ENCODE data around the gene MAL. TPM values are rescaled to one million over a fixed set of nuclear protein-coding genes. Genes with fewer than 3 reads are reported as not detected.

Gene MAL
- 0.98 and 52.2 TPM in 2 replicates for total RNA-seq

GRCh38 chr2:95025406-95026319 lies at the start of gene MAL:
MAL (plus strand) TSS chr2:95025708; CDS start chr2:95025793, 85 bp downstream.

Other genes starting within 250 kb of the MAL start
- not detected in 2 replicates for gene TEKT4, start 154.3 kb upstream of the MAL start, total RNA-seq
- gene MRPS5, start 96.1 kb downstream of the MAL start, total RNA-seq: 28.5 and 35.5 TPM in 2 replicates
- 2.4 and 4.4 TPM in 2 replicates for gene ZNF514, start 134.1 kb downstream of the MAL start, total RNA-seq
- 1.3 and 4.6 TPM in 2 replicates for gene ZNF2, start 140.1 kb downstream of the MAL start, total RNA-seq
- gene ZNF892, start 181.8 kb downstream of the MAL start, total RNA-seq: 3.7 and 7.0 TPM in 2 replicates
- under 0.01 and 1.0 TPM in 2 replicates for gene PROM2, start 248.7 kb downstream of the MAL start, total RNA-seq

Data from mesangial cell (primary cell).